ENCODE results near the gene SCNN1G. TPM values are rescaled to one million over a fixed set of nuclear protein-coding genes. Genes with fewer than 3 reads are reported as not detected.
A peak's percentile ranks its signal among the peaks of the same experiment; 100 is the strongest.

SCNN1G gene
- total RNA-seq, 4 donors from 2014 or later: 2.8 to 87.8 (median 66.2) TPM

GRCh38 chr16:23254338-23254737 is 71.8 kb downstream of the SCNN1G start:
- 72% methylated on average over 4 of the region's 4 CpGs; no CpG with 5 or more reads in 1 of the 2 donors for WGBS, 2 donors (ENCODE audit: low coverage in 1 of 2)
- H3K9me3 ChIP-seq: no peaks in the 10 kb centered on the region
- H3K27ac ChIP-seq: no peak overlapping the region
- no peak for TF ChIP-seq POLR2A (IDR thresholded peaks at IDR 0.05)
- no peak for TF ChIP-seq EP300 (IDR thresholded peaks at IDR 0.05; ENCODE audit: low read depth)
- TF ChIP-seq POLR2AphosphoS5 (IDR thresholded peaks at IDR 0.05): no peak
- TF ChIP-seq, protein P1, sequence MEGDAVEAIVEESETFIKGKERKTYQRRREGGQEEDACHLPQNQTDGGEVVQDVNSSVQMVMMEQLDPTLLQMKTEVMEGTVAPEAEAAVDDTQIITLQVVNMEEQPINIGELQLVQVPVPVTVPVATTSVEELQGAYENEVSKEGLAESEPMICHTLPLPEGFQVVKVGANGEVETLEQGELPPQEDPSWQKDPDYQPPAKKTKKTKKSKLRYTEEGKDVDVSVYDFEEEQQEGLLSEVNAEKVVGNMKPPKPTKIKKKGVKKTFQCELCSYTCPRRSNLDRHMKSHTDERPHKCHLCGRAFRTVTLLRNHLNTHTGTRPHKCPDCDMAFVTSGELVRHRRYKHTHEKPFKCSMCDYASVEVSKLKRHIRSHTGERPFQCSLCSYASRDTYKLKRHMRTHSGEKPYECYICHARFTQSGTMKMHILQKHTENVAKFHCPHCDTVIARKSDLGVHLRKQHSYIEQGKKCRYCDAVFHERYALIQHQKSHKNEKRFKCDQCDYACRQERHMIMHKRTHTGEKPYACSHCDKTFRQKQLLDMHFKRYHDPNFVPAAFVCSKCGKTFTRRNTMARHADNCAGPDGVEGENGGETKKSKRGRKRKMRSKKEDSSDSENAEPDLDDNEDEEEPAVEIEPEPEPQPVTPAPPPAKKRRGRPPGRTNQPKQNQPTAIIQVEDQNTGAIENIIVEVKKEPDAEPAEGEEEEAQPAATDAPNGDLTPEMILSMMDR (IDR thresholded peaks at IDR 0.05): no peak
- no peak for DNase-seq
- no peaks in the 10 kb centered on the region for H3K36me3 ChIP-seq
- H3K27me3 ChIP-seq: no peaks in the 10 kb centered on the region
- peaks cover 7 to 30% (median 16%) of the 10 kb centered on the region in 4 donors for H3K4me1 ChIP-seq
- intact Hi-C loops (cut with DNase I; ENCODE audit: low total_unique reads) (no loop called here), in situ Hi-C loops (cut with MboI; ENCODE audit: low pct_ligation_motif_present in 1 of 4, low pct_unique_long_range_greater_than_20kb in 1 of 4, low sequenced_read_pairs in 3 of 4) (no loop called here)
- H3K4me3 ChIP-seq: no peak overlapping the region

DNA sequence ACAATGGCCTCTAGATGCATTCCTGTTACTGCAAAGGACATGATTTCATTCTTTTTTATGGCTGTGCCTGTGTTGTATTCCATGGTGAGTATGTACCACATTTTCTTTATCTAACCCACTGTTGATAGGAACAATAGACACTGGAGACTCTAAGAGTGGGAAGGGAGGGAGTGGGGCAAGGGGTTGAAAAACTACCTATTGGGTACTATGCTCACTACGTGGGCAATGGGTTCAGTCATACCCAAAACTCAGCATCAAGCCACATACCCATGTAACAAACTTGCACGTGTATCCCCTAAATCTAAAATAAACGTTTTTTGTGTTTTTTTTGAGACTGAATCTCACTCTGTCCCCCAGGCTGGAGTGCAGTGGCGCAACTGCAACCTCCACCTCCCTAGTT is 72.5 kb downstream of the SCNN1G start:
- DNase-seq: no peak
- Histone ChIP-seq H3K9me3 (no peaks in the 10 kb centered on the region), H3K4me1 (peaks cover 7 to 35% (median 16%) of the 10 kb centered on the region in 4 donors), H3K27me3 (no peaks in the 10 kb centered on the region), H3K4me3 (no peak overlapping the region), H3K36me3 (no peaks in the 10 kb centered on the region), H3K27ac (peak overlapping the region in 1 of 4 donors; percentile 74)
- WGBS, 2 donors (ENCODE audit: low coverage in 1 of 2): 69% methylated on average over 4 of the region's 4 CpGs
- in situ Hi-C loops (cut with MboI; ENCODE audit: low pct_ligation_motif_present in 1 of 4, low pct_unique_long_range_greater_than_20kb in 1 of 4, low sequenced_read_pairs in 3 of 4): no loop called here
- intact Hi-C loops (cut with DNase I; ENCODE audit: low total_unique reads): no loop called here
- TF ChIP-seq EP300 (IDR thresholded peaks at IDR 0.05; ENCODE audit: low read depth): no peak
- TF ChIP-seq, protein P1 (IDR thresholded peaks at IDR 0.05): no peak
- no peak for TF ChIP-seq POLR2AphosphoS5 (IDR thresholded peaks at IDR 0.05)
- TF ChIP-seq POLR2A (IDR thresholded peaks at IDR 0.05): no peak

GRCh38 chr16:23256440-23256839 is 73.9 kb downstream of the SCNN1G start:
- TF ChIP-seq EP300 (IDR thresholded peaks at IDR 0.05; ENCODE audit: low read depth) (peak; percentile 98), POLR2AphosphoS5 (IDR thresholded peaks at IDR 0.05) (peak in 2 of 3 donors; percentile 71 to 72), POLR2A (IDR thresholded peaks at IDR 0.05) (no peak)
- TF ChIP-seq, protein P1 (IDR thresholded peaks at IDR 0.05): peak in 2 of 5 experiments; percentile 37 to 39
- WGBS, 2 donors (ENCODE audit: low coverage in 1 of 2): 42 to 44% methylated on average over 3 of the region's 3 CpGs
- peak; percentile 52 for DNase-seq
- intact Hi-C loops (cut with DNase I; ENCODE audit: low total_unique reads): no loop called here
- no peaks in the 10 kb centered on the region for H3K9me3 ChIP-seq
- no peaks in the 10 kb centered on the region for H3K36me3 ChIP-seq
- peaks cover 7 to 36% (median 17%) of the 10 kb centered on the region in 4 donors for H3K4me1 ChIP-seq
- in situ Hi-C loops (cut with MboI; ENCODE audit: low pct_ligation_motif_present in 1 of 4, low pct_unique_long_range_greater_than_20kb in 1 of 4, low sequenced_read_pairs in 3 of 4): no loop called here
- no peak overlapping the region for H3K4me3 ChIP-seq
- peak overlapping the region; percentile 54 to 83 (median 80) for H3K27ac ChIP-seq
- H3K27me3 ChIP-seq: no peaks in the 10 kb centered on the region

DNA sequence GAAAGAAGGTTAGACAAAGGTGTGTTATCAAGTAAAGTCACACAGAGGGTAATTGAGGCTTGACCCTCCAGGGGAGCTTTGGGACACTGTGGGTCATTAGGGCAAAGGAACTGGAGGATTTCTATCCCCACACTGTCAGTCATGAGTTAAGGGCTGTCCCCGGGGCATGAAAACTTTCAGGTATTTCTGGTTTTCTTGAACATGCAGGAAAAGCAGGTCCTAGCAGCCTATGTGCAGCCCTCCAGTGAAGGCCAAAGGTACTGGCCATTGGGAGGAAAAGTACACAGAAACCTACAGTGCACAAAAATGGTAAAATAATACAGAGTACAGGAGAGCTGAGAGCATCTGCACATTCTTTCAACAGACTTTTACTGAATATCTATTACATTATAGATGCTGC is 75.1 kb downstream of the SCNN1G start:
- Histone ChIP-seq H3K9me3 (no peaks in the 10 kb centered on the region), H3K27ac (peak overlapping the region; percentile 75 to 83 (median 80)), H3K27me3 (no peaks in the 10 kb centered on the region), H3K4me1 (peaks cover 7 to 46% (median 25%) of the 10 kb centered on the region in 4 donors), H3K4me3 (no peak overlapping the region), H3K36me3 (no peaks in the 10 kb centered on the region)
- TF ChIP-seq POLR2A (IDR thresholded peaks at IDR 0.05) (no peak), POLR2AphosphoS5 (IDR thresholded peaks at IDR 0.05) (no peak), EP300 (IDR thresholded peaks at IDR 0.05; ENCODE audit: low read depth) (no peak)
- TF ChIP-seq, protein P1 (IDR thresholded peaks at IDR 0.05): no peak
- 40 to 63% methylated on average over 1 of the region's 1 CpG for whole genome bisulfite sequencing, 2 donors (ENCODE audit: low coverage in 1 of 2)
- in situ Hi-C loops (cut with MboI; ENCODE audit: low pct_ligation_motif_present in 1 of 4, low pct_unique_long_range_greater_than_20kb in 1 of 4, low sequenced_read_pairs in 3 of 4) (no loop called here), intact Hi-C loops (cut with DNase I; ENCODE audit: low total_unique reads) (no loop called here)
- DNase-seq: no peak

Measured in transverse colon (tissue), 4 donors.